ENCODE measurements around the gene GPRC5C. TPM values are rescaled to one million over a fixed set of nuclear protein-coding genes. Genes with fewer than 3 reads are reported as not detected.

Gene GPRC5C
- total and polyA plus RNA-seq, 9 of the 15 experiments (the other 6 are each of a cell fraction or from before 2014, with no cell fraction given): 0.28 to 9.0 (median 4.1) TPM

DNA sequence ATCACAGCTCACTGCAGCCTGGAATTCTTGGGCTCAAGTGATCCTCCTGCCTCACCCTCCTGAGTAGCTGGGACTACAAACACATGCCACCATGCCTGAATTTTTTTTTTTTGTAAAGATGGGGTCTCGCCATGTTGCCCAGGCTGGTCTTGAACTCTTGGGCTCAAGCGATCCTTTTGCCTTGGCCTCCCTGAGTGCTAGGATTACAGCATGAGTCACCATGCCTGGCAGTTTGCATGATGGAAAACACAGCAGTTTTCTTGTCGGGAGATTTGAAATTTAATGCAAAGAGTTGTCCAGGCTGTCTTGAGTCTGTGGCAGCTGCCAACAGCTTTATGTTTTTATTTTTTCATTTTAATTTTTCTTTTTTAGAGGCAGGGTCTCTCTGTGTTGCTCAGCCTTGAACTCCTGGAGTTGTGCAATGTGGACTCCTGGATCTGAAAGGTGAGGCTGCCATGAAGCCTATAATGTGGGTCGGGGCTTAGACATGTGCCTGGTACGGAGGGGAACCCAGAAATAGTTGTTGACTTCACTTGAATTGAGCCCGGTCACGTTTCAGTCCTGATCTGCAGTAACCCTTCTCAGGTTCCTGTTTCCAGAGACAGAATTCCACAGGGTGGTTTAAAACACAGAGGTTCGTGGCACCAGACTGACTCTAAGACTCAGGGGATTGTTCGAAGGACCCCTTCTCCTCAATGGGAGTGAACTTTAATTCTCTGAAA is 53.3 kb downstream of the GPRC5C start:
- WGBS (ENCODE audit: insufficient coverage, low coverage, missing lambda C conversion rate): 0% methylated on average over 9 of the region's 9 CpGs
- no peak overlapping the region for H3K4me2 ChIP-seq (ENCODE audit: insufficient read depth, low read length)
- H3K9ac ChIP-seq (ENCODE audit: insufficient read depth in 1 of 2, low read depth in 2 of 2, low read length in 2 of 2): no peak overlapping the region
- no TSS peak for BruUV-seq (replicated peaks)
- no peaks in the 10 kb centered on the region for H3K9me1 ChIP-seq (ENCODE audit: control insufficient read depth, insufficient read depth, low read length)
- H3K4me3 ChIP-seq: no peak overlapping the region
- CTCF ChIA-PET (ENCODE audit: low intra/inter-chr PET ratio): no interaction called here
- peaks cover 0 to 2% of the 10 kb centered on the region in 2 experiments; a peak in 2 of 5 replicates for H3K4me1 ChIP-seq (replicated peaks in 1 of 2; ENCODE audit: control insufficient read depth in 2 of 2, insufficient read depth in 2 of 2, low read length in 2 of 2)
- H4K20me1 ChIP-seq (replicated peaks; ENCODE audit: control insufficient read depth, insufficient read depth, low read length): no peaks in the 10 kb centered on the region
- intact Hi-C loops (cut with micrococcal nuclease) (no loop called here), in situ Hi-C loops (cut with MboI) (no loop called here)
- FAIRE-seq (no peak), DNase-seq (ENCODE audit: extremely low read depth in 1 of 4, low spot score in 3 of 4) (peak in 1 of 4 experiments; percentile 2), ATAC-seq (no peak)
- no peaks in the 10 kb centered on the region for H3K36me3 ChIP-seq (ENCODE audit: control insufficient read depth, insufficient read depth, low read length)
- H2AFZ ChIP-seq (ENCODE audit: low read depth, low read length): no peak overlapping the region
- H3K9me3 ChIP-seq (replicated peaks; ENCODE audit: control insufficient read depth, insufficient read depth, low read depth, low read length): no peaks in the 10 kb centered on the region
- POLR2A ChIA-PET: interaction anchor here (0.7 kb wide), 1 partner anchor 97 kb away, joined by 3 read pairs; no protein-coding TSS in a partner anchor
- H3K27me3 ChIP-seq (ENCODE audit: control insufficient read depth in 2 of 2, insufficient read depth in 2 of 2, low read length in 2 of 2): peaks cover 3 to 48% of the 10 kb centered on the region in 2 experiments; a peak in 2 of 5 replicates
- H3K27ac ChIP-seq (ENCODE audit: extremely low read depth, low read depth, low read length): no peak overlapping the region
- no peaks in the 10 kb centered on the region for H3K79me2 ChIP-seq (ENCODE audit: control insufficient read depth, insufficient read depth, low read length)
- TF ChIP-seq, protein P1, sequence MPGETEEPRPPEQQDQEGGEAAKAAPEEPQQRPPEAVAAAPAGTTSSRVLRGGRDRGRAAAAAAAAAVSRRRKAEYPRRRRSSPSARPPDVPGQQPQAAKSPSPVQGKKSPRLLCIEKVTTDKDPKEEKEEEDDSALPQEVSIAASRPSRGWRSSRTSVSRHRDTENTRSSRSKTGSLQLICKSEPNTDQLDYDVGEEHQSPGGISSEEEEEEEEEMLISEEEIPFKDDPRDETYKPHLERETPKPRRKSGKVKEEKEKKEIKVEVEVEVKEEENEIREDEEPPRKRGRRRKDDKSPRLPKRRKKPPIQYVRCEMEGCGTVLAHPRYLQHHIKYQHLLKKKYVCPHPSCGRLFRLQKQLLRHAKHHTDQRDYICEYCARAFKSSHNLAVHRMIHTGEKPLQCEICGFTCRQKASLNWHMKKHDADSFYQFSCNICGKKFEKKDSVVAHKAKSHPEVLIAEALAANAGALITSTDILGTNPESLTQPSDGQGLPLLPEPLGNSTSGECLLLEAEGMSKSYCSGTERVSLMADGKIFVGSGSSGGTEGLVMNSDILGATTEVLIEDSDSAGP (CRISPR knock-in tag; IDR thresholded peaks at IDR 0.05): no peak
- TF ChIP-seq, protein P2, sequence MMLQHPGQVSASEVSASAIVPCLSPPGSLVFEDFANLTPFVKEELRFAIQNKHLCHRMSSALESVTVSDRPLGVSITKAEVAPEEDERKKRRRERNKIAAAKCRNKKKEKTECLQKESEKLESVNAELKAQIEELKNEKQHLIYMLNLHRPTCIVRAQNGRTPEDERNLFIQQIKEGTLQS (IDR thresholded peaks at IDR 0.05): peak; percentile 26; the same call in 1 of the 2 replicates
- TF ChIP-seq, protein P2 (CRISPR knock-in tag; conservative IDR thresholded peaks at IDR 0.05): no peak
- TF ChIP-seq FOSL1 (tag; conservative IDR thresholded peaks at IDR 0.05) (peak; percentile 50), ZNF121 (CRISPR knock-in tag; conservative IDR thresholded peaks at IDR 0.05) (peak; percentile 86), FOXM1 (IDR thresholded peaks at IDR 0.05; ENCODE audit: low read depth) (no peak), FOXM1 (CRISPR knock-in tag; IDR thresholded peaks at IDR 0.05; ENCODE audit: low read depth) (no peak)
- TF ChIP-seq, protein P3, sequence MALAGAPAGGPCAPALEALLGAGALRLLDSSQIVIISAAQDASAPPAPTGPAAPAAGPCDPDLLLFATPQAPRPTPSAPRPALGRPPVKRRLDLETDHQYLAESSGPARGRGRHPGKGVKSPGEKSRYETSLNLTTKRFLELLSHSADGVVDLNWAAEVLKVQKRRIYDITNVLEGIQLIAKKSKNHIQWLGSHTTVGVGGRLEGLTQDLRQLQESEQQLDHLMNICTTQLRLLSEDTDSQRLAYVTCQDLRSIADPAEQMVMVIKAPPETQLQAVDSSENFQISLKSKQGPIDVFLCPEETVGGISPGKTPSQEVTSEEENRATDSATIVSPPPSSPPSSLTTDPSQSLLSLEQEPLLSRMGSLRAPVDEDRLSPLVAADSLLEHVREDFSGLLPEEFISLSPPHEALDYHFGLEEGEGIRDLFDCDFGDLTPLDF (CRISPR knock-in tag; IDR thresholded peaks at IDR 0.05): no peak
- TF ChIP-seq, protein P4, sequence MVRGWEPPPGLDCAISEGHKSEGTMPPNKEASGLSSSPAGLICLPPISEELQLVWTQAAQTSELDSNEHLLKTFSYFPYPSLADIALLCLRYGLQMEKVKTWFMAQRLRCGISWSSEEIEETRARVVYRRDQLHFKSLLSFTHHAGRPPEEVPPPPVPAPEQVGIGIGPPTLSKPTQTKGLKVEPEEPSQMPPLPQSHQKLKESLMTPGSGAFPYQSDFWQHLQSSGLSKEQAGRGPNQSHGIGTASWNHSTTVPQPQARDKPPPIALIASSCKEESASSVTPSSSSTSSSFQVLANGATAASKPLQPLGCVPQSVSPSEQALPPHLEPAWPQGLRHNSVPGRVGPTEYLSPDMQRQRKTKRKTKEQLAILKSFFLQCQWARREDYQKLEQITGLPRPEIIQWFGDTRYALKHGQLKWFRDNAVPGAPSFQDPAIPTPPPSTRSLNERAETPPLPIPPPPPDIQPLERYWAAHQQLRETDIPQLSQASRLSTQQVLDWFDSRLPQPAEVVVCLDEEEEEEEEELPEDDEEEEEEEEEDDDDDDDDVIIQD (CRISPR knock-in tag; IDR thresholded peaks at IDR 0.05): no peak
- TF ChIP-seq, protein P5, sequence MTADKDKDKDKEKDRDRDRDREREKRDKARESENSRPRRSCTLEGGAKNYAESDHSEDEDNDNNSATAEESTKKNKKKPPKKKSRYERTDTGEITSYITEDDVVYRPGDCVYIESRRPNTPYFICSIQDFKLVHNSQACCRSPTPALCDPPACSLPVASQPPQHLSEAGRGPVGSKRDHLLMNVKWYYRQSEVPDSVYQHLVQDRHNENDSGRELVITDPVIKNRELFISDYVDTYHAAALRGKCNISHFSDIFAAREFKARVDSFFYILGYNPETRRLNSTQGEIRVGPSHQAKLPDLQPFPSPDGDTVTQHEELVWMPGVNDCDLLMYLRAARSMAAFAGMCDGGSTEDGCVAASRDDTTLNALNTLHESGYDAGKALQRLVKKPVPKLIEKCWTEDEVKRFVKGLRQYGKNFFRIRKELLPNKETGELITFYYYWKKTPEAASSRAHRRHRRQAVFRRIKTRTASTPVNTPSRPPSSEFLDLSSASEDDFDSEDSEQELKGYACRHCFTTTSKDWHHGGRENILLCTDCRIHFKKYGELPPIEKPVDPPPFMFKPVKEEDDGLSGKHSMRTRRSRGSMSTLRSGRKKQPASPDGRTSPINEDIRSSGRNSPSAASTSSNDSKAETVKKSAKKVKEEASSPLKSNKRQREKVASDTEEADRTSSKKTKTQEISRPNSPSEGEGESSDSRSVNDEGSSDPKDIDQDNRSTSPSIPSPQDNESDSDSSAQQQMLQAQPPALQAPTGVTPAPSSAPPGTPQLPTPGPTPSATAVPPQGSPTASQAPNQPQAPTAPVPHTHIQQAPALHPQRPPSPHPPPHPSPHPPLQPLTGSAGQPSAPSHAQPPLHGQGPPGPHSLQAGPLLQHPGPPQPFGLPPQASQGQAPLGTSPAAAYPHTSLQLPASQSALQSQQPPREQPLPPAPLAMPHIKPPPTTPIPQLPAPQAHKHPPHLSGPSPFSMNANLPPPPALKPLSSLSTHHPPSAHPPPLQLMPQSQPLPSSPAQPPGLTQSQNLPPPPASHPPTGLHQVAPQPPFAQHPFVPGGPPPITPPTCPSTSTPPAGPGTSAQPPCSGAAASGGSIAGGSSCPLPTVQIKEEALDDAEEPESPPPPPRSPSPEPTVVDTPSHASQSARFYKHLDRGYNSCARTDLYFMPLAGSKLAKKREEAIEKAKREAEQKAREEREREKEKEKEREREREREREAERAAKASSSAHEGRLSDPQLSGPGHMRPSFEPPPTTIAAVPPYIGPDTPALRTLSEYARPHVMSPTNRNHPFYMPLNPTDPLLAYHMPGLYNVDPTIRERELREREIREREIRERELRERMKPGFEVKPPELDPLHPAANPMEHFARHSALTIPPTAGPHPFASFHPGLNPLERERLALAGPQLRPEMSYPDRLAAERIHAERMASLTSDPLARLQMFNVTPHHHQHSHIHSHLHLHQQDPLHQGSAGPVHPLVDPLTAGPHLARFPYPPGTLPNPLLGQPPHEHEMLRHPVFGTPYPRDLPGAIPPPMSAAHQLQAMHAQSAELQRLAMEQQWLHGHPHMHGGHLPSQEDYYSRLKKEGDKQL (CRISPR knock-in tag; IDR thresholded peaks at IDR 0.05; ENCODE audit: borderline replicate concordance): no peak
